ENCODE measurements around the gene C11orf86.
"Not testable (repeated sequence)": the region's sequence is repeated elsewhere in the genome, so short reads cannot be mapped to it uniquely, and the experiment has no call there.

C11orf86 gene

GRCh38 chr11:66967670-66968425 is 7.3 kb upstream of the C11orf86 start:
- DNase-seq = no peak

GRCh38 chr11:66969584-66970225 is 5.4 kb upstream of the C11orf86 start:
- no peak for DNase-seq

- DNase-seq = no peak
Observed at GRCh38 chr11:66970371-66970806, 4.7 kb upstream of the C11orf86 start.

GRCh38 chr11:66970807-66971442 is 4.2 kb upstream of the C11orf86 start:
- no peak for DNase-seq

- no peak for DNase-seq
Observed at GRCh38 chr11:66971488-66971887, 3.6 kb upstream of the C11orf86 start.

- DNase-seq = no peak
Observed at GRCh38 chr11:66973956-66974580, 1.0 kb upstream of the C11orf86 start.

GRCh38 chr11:66975405-66976027 is 412 bp downstream of the C11orf86 start:
- DNase-seq = no peak

- DNase-seq = no peak
Observed at GRCh38 chr11:66976028-66976467, 944 bp downstream of the C11orf86 start.

- DNase-seq = no peak
Observed at GRCh38 chr11:66976925-66977324, 1.8 kb downstream of the C11orf86 start.

GRCh38 chr11:66978229-66978628 is 3.1 kb downstream of the C11orf86 start:
- DNase-seq = no peak

GRCh38 chr11:66978717-66979116 is 3.6 kb downstream of the C11orf86 start:
- no peak for DNase-seq

GRCh38 chr11:66979336-66979980 is 4.4 kb downstream of the C11orf86 start:
- no peak for DNase-seq

GRCh38 chr11:66981976-66982578 is 7.0 kb downstream of the C11orf86 start:
- peak; percentile 6 to 23 for DNase-seq

GRCh38 chr11:66983275-66983924 is 8.3 kb downstream of the C11orf86 start:
- no peak for DNase-seq

- DNase-seq = peak; percentile 52 to 87
Observed at GRCh38 chr11:66985508-66986177, 10.5 kb downstream of the C11orf86 start.

- DNase-seq = peak in 1 of 2 experiments; percentile 58
Observed at GRCh38 chr11:66986178-66986545, 11.1 kb downstream of the C11orf86 start.

GRCh38 chr11:66987158-66987620 is 12.1 kb downstream of the C11orf86 start:
- no peak for DNase-seq

GRCh38 chr11:66987924-66988637 is 13.0 kb downstream of the C11orf86 start:
- no peak for DNase-seq

- not testable (repeated sequence) for DNase-seq
Observed at GRCh38 chr11:66988741-66989140, 13.6 kb downstream of the C11orf86 start.

GRCh38 chr11:66989360-66989759 is 14.3 kb downstream of the C11orf86 start:
- not testable (repeated sequence) for DNase-seq
